ENCODE measurements around the gene PRKRA.
"Not testable (repeated sequence)": the region's sequence is repeated elsewhere in the genome, so short reads cannot be mapped to it uniquely, and the experiment has no call there.

GRCh38 chr2:178412453-178412852, 38.5 kb downstream of the PRKRA start:
- TF ChIP-seq CTCF (IDR thresholded peaks at IDR 0.05; ENCODE audit: low read depth, low read length, poor library complexity, severe bottlenecking); EZH2phosphoT487 (IDR thresholded peaks at IDR 0.05; ENCODE audit: borderline replicate concordance, low read length): not testable (repeated sequence)
